Stimulated activated CD4-positive, alpha-beta T cell treated with anti-CD3 and anti-CD28 coated beads, TNF-alpha, amount 100 ng/mL, for 24 hours (primary cell): ENCODE measurements around the gene FBLN2.

Source experiments
- DNase-seq, 3 experiments: peaks; one replicate each; pipeline ENCODE4 v3.0.0-alpha.2; 2020; ENCODE audit warnings: low read depth in 3 of 3

The FBLN2 gene

DNA sequence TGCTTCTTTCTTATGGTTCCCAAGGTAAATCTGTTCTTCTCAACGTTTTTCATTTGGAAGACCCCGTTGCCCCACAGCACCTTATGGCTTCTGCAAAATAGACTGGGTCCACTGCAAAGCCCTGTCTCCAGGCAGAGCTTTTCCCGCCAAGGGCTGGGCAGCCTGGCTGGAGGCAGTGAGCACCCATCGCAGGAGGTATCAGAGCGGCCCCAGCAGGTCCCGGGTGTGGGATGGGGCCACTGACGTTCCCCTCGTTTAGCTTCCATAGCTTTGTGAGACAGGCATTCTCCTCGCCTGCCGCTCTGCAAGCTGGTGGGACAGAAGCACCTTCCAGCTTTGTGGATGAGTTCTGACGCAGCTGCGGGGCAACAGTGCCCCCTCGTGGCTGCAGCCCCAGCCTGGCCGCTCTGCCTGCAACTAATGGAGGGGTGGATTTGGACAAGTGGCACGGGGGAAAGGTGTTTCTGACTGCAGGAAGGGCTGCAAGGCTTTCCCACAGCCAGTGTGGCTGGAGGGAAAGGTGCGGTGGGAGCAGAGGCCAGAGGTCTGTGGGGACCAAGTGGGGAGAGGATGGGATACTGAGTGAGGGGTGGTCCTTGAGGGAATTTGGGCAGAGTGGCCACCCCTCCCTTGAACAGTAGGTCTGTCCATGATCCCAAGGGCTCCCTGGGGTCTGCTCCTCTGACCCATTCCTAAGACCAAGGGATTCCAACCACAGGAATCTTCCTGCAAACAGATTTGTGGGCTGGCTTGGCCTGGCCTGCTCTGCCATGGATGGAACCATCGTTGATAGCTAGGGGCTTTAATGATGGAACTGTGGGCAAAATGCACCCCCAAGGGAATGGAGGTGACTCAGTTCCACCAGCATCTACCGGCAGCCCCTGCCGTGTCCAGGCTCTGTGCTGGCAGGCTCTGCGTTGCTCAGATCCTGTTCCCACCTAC lies 99.4 kb downstream of the FBLN2 start:
- peak; percentile 63 to 79 (median 68) for DNase-seq

DNA sequence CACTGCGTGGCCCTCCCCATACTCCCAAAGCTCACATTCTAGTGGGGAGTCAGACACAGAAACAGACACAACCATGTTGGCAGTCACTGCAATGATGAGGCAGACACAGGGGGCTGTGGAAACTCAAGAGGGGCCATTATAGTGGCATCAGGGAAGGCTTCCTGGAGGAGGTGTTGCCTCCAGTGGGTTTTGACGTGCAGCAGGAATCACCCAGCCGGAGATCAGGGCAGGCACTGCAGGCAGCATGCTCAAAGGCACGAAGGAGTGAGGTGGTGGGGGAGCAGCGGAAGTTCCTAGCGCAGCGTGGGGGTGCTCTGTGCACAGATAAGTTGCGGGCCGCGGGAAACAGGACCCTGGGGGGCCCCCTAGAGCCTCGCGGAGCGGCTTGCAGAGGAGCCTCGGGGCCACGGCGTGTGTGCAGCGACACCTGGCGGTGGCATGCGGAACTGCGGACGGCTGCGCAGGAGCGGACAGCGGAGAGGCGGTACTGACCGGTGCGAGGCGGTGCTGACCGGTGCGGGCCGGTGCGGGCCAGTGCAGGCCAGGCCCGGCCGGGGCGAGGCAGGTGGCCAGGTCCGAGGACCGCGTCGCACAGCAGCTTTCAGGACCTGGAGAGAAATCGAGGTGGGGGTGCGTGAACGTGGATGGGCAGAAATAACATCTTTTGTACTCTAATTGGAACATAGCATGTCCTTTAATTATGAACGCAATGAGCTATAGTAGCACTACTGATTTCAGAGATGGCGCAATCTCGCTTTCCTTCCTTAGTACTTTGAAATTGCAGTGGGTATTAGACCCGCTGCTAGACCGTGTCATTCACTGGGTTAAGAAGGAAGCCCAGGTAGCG lies 101.5 kb downstream of the FBLN2 start:
- peak; percentile 43 to 71 (median 62) for DNase-seq

DNA sequence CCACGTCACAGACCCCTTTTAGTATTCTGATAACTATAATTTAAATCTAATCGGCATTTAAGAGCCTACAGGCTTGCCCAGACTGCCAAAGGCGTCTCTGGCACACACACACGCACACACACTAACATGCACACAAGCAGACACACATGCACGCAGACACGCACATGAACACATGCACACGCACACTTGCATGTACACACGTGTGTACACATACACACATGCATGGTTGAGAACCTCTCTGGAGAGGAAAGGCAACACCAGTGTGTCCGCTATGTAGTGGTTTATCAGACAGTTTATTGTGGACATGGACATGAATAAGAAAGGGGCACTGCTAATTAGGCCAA lies 102.1 kb downstream of the FBLN2 start:
- DNase-seq, result no peak

DNA sequence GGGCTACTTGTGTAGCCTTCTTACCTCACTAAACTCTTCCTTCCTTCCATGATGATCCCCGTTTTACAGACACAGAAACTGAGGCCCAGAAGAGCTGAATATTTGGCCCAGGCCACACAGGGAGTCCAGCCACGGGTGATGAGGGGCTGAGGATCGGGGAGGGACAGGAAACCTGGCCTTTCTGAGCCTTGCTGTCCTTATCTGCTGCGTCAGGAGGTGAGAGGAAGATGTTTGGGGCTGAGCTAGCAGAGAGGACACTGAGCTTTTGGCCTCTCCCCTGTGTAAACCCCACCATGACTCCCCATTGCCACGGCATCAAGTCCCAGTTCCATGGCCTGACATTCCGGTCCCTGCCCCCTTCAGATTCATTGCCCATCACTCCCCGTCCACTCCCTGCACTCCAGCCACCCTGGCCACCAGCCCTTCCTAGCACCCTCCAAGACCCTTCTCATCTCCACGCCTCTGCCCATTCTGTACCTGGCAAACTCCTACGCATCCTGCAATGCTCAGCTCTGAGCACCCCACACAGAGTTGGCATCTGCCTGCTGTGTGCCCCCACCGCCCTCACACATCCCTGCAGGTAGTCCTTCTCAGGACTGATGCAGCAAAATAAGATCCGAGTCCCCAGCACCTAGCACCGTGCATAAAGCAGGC lies 103.0 kb downstream of the FBLN2 start:
- no peak for DNase-seq

DNA sequence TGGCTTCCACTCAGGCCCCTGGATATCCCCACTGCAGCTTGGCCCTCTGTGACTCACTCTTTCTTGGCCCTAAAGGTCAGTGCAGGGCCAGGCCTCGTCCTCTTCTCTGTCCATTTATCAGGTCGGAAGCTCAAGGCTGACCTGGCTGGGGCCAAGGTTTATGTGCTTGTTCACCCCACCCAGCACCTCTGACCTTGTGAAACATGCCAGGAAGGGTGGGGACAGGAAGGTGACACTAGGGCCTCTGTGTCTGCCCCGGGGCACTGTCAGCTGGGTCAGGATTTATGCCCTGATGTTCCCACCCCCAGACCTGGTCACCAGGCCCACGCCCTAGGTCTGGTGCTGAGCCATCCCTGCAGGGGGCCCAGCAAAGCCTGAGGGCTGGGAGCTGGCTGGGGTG lies 103.8 kb downstream of the FBLN2 start:
- DNase-seq, result no peak

DNA sequence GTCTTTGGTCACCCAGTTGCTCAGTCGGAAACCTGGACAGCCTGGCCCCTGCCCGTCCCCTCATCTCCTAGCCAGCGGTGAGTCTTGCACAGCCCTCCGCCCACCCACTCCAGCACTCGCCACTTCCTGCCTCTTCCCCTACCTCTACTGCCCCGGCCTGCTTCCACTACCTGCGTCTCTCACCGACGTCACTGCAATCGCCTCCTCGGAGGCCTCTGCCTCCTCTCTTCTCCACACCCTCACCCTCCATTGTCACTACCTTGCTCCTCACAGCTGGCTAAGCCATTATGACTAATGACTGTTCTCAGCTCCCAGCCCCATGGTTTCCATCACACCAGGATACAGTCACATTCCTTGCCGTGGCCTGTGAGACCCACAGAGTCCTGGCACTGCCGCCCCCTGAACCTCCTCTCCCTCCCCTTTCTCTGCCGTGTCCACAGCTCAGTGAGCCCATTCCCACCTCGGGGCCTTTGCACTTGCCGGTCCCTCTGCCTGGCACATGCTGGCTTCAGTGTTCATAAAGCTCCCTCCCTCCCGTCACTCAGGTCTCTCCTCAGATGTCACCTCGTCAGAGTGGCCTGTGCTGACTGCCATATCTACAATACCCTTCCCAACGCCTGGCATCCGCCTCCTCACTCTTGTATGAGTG lies 104.8 kb downstream of the FBLN2 start:
- no peak for DNase-seq

DNA sequence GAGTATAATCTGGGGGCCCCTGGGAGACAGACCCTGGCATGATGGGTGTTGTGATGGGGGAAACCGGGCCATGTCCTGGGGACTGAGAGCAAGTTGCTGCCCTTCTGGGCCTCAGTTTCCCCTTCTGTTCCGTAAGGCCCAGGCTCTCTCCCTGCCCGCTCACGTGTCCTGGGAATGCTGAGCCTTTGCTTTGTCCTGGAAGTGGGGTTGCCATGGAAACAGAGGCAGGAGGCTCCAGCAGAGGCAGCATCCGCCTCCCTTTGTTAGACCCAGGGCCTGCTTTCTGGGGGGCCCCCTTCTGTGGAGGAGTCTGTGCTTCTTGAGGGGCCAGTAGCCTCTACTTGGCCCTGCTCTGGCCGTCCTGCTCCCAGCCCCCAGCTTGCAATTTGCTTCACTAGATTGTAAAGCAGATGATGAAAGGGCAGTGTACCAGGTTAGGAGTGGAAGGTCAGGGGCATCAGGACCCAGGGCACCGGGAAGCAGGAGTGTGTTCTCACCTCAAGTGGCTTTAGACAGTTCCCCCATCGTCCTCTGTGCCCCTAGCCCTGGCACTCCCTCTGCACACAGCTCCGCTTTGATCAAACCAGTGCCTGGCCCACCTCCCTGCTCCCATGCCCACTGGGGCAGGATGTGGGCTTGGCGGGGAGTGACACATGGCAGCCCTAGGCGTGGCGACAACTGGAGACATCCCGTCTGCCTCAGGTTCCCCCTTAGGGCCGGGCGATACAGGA lies 105.6 kb downstream of the FBLN2 start:
- peak in 1 of 3 experiments; percentile 19 for DNase-seq

DNA sequence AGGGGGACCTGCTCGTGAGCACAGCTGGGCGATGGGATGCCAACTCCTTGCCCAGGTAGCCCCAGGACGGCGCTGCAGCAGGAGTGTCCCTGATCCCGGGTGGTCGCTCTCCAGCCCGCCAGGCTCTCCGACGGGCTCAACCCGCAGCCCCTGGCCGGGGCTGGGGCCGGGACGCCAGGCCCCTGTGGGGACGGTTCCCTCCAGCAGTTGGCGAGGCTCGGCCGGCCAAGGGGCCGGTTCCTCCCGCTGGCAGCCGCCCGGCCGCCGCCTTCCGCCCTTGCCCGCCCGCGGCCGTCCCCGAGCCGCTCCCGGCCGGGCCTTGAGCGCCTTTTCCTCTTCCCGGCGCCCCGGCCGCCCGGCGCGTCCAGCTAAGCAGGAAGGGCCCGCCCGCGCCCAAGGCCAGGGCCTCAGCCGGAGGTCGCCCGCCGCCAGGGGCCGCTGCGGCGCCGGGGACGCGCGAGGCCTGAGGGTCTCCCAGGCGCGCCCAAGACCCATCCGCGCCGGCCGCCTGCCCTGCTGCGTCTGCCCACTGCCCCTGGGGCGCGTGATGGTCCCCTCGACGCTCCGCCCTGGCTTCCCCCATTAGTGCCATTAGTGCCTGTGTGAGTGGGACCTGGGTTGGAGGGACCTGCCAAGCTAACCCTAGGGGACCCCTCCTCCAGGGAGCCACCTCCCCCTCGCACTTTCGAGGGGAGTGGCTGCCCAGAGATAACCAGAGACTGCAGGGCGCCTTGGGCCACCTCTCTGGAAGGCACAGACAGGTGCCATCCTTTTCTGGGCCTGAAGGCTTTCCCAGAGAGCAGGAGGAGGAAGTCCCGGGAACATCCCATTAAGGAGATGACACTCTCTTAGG lies 106.4 kb downstream of the FBLN2 start:
- DNase-seq, result peak in 1 of 3 experiments; percentile 33

DNA sequence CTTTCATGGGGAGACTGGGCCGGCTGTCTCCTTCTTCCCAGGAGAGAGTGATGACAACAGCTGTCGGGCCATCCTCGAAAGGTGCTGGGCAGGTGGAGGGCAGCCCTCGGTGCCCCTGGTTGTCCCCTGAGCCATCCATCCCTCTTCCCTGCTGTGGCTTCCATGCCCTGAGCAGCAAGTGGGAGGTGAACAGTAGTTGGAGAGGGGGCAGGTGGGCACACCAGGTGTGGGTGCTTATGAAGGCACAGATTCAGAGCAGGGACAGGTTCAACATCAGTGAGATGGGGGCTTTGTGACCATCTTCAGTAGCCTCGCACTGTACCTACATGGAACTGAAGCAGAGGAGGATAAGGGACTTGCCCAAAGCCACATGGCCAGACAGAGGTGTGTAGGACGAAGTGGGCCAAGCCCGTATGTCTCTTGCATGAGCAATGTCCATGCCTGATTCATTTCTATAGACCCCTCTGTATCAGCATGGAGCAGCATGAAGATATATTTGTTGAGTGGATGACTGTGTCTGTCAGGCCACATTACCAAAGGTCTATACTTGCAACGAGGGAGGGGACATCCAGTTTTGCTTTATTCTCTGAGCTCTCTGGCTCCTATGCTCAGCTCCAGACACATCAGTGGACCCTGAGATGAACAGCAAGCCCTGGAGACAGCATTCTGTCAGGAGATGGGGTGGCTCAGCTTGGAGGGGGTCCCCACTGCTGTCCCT lies 107.8 kb downstream of the FBLN2 start:
- no peak for DNase-seq

DNA sequence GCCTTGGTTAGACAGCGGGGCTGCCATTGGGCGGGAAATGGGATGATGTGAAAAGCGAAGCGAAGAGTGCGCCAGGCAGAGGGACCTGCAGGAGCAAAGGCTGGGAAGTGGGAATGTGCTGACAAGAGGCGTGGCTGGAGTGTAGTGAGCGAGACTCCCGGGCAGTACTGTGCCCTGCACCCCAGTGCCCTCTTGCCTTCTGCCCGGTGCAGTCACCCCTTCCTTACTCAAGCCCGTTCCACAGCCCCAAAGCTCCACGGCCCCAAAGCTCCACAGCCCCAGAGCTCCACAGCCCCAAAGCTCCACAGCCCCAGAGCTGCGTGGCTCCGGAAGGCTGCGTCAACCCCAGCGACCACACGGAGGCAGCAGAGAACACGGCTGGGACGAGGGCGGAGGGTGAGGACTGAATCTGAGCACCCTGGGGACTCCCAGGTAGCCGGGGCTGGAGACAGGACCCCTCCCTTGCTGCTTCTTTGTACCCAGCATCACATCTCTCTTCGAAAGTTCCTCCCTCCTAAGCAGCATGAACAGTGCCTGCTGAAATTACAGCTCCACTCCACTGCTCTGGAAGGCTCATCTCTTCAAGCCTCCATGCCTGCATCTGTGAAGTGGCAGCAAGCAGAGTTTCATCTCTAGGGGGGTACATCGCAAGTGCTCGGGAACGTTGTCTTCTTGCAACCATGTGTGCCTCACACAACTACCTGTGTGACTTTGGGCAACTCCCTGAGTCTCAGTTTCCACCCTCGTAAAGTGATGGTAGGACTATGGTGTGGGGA lies 108.9 kb downstream of the FBLN2 start:
- peak; percentile 38 to 66 (median 43) for DNase-seq

DNA sequence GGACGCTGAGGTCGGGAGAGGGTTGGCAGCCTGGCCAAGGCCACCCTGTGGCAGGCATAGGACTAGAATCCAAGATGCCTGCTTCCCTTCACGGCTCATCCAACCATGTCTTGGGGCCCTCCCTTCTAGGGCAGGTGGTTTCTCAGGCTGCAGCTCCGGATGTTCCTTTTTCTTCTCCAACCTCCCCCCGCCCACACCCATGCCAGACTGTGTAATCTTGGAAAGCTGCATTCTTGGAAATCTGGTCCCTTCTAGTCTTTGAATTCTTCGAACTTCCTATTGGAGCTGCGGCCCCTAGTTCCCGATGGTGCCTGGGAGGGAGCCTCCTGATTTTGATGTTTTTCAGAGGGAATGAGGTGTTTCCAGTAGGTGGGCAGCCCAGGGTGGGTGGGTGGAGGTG lies 109.8 kb downstream of the FBLN2 start:
- no peak for DNase-seq

DNA sequence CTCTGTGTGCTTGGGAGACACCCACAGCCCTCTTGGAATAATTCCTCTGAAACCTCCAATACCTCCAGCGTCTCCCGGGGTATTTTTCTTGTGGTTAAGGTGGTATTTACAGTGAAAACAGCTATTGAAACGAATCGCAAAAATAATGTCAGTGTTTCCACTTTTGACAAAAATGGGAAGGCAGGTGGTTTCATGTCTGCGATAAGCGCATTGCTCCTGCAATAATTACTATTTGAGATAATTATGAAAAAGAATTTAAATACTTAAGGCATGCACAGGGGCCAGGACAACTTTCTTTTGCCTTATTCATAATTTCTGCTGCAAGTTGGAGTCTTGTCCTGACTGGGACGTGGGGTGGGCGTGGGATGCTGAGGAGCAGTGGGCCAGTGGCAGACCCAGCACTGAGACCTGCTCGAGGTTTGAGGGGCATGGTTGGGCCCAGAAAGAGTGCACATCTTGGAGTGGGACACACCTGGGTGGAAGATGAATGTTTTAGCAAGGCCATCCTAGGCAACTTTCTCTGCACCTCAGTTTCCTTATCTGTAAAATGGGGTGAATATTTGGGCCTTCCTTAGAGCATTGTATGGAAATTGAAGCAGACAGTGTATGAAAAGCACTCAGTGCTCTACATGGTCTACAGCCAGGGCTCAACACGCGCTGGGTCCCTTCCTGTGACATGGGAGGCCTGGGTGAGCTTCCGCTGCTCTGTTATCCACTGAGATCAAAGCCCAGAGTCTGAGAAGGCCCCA lies 110.5 kb downstream of the FBLN2 start:
- no peak for DNase-seq

DNA sequence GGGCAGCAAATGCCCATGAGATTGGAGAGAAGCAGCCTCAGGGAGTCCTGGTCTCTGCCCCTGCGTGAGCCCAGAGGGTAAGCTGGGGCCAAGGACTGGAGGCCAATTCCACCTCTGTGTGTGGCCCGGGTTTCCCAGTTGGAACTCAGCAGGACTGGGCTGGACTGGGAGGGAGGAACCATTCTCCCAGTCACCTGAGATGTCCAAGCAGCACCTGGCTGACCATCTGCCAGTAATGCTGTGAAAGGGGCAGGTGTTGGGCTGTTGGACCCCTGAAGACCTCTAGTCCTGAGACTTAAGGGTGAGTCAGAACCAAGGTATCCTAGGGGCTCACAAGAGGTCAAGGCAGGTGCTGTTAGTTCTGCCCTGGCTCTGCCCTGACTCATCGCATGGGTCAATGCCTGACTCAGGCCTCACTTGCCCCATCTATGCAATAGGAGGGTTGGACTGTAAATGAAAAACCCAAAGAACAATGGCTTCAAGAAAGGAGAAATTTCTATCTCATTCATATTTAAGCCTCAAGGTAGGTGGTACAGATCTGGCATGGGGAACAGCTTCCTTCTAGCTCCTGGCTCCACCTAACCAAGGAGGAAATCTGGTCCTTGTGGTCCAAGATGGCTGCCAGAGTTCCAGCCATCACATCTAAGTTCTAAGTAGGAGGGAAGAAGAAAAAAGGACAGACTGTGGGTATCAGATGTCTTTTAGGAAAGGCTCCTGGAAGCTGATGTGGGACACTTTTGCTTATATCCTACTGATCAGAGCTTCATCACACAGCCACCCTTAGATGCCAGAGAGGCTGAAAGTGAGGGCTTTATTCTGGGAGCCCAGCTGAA lies 111.3 kb downstream of the FBLN2 start:
- no peak for DNase-seq

DNA sequence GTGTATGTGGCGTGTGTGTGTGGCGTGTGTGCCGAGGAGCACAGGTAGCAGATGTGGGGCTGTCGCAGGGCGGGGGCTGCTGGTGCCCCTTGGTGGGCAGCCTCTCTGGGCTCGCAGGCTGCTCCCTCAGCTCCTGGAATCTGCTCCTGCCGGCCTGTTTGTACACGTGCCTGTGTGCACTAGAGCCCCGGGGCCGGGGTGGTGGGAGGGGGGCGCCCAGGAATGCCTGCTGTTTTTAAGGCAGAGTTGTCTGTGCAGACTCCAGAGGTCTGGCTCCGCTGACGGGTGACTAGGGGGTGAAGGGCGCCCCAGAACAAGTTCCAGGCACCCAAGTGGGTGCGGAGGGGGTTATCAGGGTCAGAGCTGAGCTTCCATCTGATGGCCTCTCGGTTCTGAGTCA lies 112.2 kb downstream of the FBLN2 start:
- no peak for DNase-seq

DNA sequence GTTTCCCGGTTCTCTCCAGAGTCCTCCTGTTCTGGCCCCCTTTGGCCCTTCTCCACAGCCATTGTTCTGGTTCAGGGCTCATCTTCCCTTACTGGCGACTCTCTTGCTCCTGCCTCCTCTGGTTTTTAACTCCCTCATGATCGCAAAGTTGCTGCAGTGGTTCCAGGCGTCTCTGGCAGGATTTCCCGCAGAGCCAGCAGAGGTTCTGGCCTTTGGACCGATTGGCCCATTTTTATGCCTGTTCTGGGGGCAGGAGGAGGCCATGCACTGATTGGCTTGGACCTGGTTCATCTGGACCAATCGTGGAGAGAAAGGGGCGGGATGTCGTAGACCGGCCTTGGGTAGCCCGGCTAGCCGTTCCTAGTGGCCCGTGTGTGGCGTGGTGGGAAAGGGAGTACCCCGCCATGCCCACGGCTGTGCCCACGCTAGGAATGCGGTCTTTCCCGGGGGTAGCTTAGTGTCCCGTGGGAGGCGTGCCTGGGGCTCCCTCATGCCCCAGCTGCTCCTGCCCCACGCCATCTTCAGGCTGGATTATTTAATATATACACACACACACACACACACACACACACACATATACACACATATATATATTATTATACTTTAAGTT lies 113.4 kb downstream of the FBLN2 start:
- DNase-seq, result no peak

DNA sequence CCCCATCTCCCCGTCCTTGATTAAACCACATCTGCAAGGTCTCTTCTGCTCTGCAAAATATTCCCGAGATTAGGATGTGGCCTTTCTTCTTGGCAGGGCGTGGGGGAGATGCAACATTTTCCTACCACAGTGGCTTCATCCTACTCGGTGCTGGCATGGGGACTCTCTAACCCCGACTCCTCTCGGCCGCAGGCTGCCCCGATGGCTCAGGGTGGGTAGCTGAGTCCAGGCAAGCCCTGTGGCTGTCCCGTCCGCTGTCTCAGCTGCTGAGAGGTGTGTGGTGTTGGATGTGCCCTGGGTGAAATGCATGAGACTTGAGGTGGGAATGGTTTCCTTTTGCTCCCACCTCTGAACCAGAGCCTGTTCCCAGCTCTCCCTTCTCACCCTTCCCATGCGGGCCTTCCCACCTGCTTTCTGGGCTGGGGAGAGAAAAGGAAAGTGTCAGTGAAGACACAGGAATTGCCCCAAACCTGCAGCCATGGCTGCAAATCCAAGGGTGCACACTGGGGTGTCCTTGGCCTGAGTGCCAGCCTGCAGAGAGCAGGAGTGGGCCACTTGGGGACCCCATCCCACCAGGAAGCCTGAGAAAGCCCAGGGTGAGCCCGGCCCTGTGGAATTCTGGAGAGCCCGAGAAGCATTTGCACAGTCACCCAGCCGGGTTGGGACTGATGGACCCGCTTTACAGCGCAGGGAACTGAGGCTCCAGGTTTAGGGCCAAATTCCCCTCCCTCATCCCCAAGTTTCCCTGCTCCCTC lies 115.0 kb downstream of the FBLN2 start:
- no peak for DNase-seq
